Trophoblast cell (in vitro differentiated cells and primary cell): ENCODE data around the gene APOD.
"Not testable (repeated sequence)": the region's sequence is repeated elsewhere in the genome, so short reads cannot be mapped to it uniquely, and the experiment has no call there.

Experiments
- DNase-seq, 2 donors: peaks; one replicate each; pipeline ENCODE4 v3.0.0-alpha.2; 2016
- H2AFZ ChIP-seq: 2 replicates; pipeline ENCODE4 v1.6.1; 2013; ENCODE audit warnings: low read length, moderate library complexity, mild to moderate bottlenecking; ENCODE audit not compliant: insufficient read depth, poor library complexity
- H2AK5ac ChIP-seq: 2 replicates; pipeline ENCODE4 v1.6.1; 2013; ENCODE audit warnings: mild to moderate bottlenecking, low read length
- H2BK120ac ChIP-seq: 2 replicates; pipeline ENCODE4 v1.6.1; 2013; ENCODE audit warnings: low read length, mild to moderate bottlenecking, moderate library complexity; ENCODE audit not compliant: insufficient read depth, poor library complexity
- H2BK12ac ChIP-seq: 2 replicates; pipeline ENCODE4 v1.6.1; 2013; ENCODE audit warnings: mild to moderate bottlenecking, low read length, moderate library complexity
- H2BK5ac ChIP-seq: 2 replicates; pipeline ENCODE4 v1.6.1; 2013; ENCODE audit warnings: low read length, low read depth, moderate library complexity, mild to moderate bottlenecking; ENCODE audit not compliant: poor library complexity
- H3K14ac ChIP-seq: 2 replicates; pipeline ENCODE4 v1.6.1; 2013; ENCODE audit warnings: mild to moderate bottlenecking, low read length
- H3K18ac ChIP-seq: 2 replicates; pipeline ENCODE4 v1.6.1; 2013; ENCODE audit warnings: mild to moderate bottlenecking, low read length
- H3K23ac ChIP-seq: 2 replicates; pipeline ENCODE4 v1.6.1; 2013; ENCODE audit warnings: low read length
- H3K27ac ChIP-seq: 2 replicates; pipeline ENCODE4 v1.5.1; 2013; ENCODE audit warnings: low read depth, mild to moderate bottlenecking, inconsistent platforms, low read length, moderate library complexity
- H3K27me3 ChIP-seq: 2 replicates; pipeline ENCODE4 v1.6.1; 2013; ENCODE audit warnings: inconsistent platforms, mild to moderate bottlenecking, low read length, moderate library complexity; ENCODE audit not compliant: insufficient read depth
- H3K36me3 ChIP-seq, 2 experiments: 1 replicate in 1 of 2; 2 replicates in 1 of 2; pipeline ENCODE4 v1.6.1; 2013; ENCODE audit warnings: low read length in 2 of 2, mild to moderate bottlenecking in 2 of 2, moderate library complexity in 1 of 2; ENCODE audit not compliant: insufficient read depth in 2 of 2, control insufficient read depth in 1 of 2
- H3K4ac ChIP-seq: 2 replicates; pipeline ENCODE4 v1.6.1; 2013; ENCODE audit warnings: low read depth, mild to moderate bottlenecking, low read length, moderate library complexity
- H3K4me1 ChIP-seq, 2 experiments: 1 replicate in 1 of 2; 2 replicates in 1 of 2; pipeline ENCODE4 v1.6.1; 2013; ENCODE audit warnings: low read length in 2 of 2, mild to moderate bottlenecking in 2 of 2, moderate library complexity in 1 of 2; ENCODE audit not compliant: insufficient read depth in 2 of 2, control insufficient read depth in 1 of 2
- H3K4me2 ChIP-seq: 2 replicates; pipeline ENCODE4 v1.6.1; 2013; ENCODE audit warnings: inconsistent platforms, mild to moderate bottlenecking, low read length, moderate library complexity
- H3K4me3 ChIP-seq: 2 replicates; pipeline ENCODE4 v1.5.1; 2013; ENCODE audit warnings: mild to moderate bottlenecking, low read depth, low read length, inconsistent platforms
- H3K79me1 ChIP-seq: one replicate; pipeline ENCODE4 v1.6.1; 2013; ENCODE audit warnings: low read length
- H3K79me2 ChIP-seq: 2 replicates; pipeline ENCODE4 v1.6.1; 2013; ENCODE audit warnings: low read length, mild to moderate bottlenecking; ENCODE audit not compliant: control insufficient read depth, insufficient read depth, poor library complexity
- H3K9ac ChIP-seq: 2 replicates; pipeline ENCODE4 v1.6.1; 2013; ENCODE audit warnings: mild to moderate bottlenecking, low read length
- H3K9me3 ChIP-seq: 2 replicates; pipeline ENCODE4 v1.6.1; 2013; ENCODE audit warnings: low read depth, mild to moderate bottlenecking, control low read depth, inconsistent platforms, low read length; ENCODE audit not compliant: insufficient read depth
- H4K12ac ChIP-seq: 2 replicates; pipeline ENCODE4 v1.6.1; 2013; ENCODE audit warnings: low read depth, mild to moderate bottlenecking, low read length, moderate library complexity
- H4K8ac ChIP-seq: 2 replicates; pipeline ENCODE4 v1.6.1; 2013; ENCODE audit warnings: low read depth, mild to moderate bottlenecking, low read length, moderate library complexity
- H4K91ac ChIP-seq: one replicate; pipeline ENCODE4 v1.6.1; 2013; ENCODE audit warnings: low read depth, mild to moderate bottlenecking, low read length, moderate library complexity
- WGBS: extraction: QIAGEN DNeasy Blood & Tissue Kit; methylation state at CpG from one replicate; pipeline ENCODE4 v1.1.7; 2013; ENCODE audit warnings: missing lambda C conversion rate; ENCODE audit not compliant: insufficient read length, insufficient coverage; ENCODE audit errors: extremely low coverage; 5-methylcytosine and 5-hydroxymethylcytosine counted together

APOD gene

GRCh38 chr3:195615952-195616537, 32.3 kb upstream of the APOD start:
- peaks cover 0 to 12% of the 10 kb centered on the region in 2 experiments for H3K4me1 ChIP-seq
- not testable (repeated sequence) for DNase-seq
- WGBS = no CpG with 5 or more reads among the region's 15 CpGs

GRCh38 chr3:195614672-195615504, 31.1 kb upstream of the APOD start:
- not testable (repeated sequence) for H3K27ac ChIP-seq, H4K12ac ChIP-seq, H2BK5ac ChIP-seq, H2BK12ac ChIP-seq, H3K14ac ChIP-seq, H3K79me1 ChIP-seq, DNase-seq, H2AK5ac ChIP-seq, H3K4ac ChIP-seq, H3K23ac ChIP-seq, H3K79me2 ChIP-seq, H4K8ac ChIP-seq, H3K4me3 ChIP-seq, H3K9ac ChIP-seq, H3K36me3 ChIP-seq, H2AFZ ChIP-seq, H3K27me3 ChIP-seq, H3K9me3 ChIP-seq, H3K18ac ChIP-seq, H4K91ac ChIP-seq, H2BK120ac ChIP-seq, H3K4me2 ChIP-seq
- H3K4me1 ChIP-seq = peaks cover 0 to 12% of the 10 kb centered on the region in 2 experiments
- no CpG with 5 or more reads among the region's 16 CpGs for WGBS

More at GRCh38 chr3:195615952-195616537, 32.3 kb upstream of the APOD start:
- H3K9me3 ChIP-seq, H2BK12ac ChIP-seq, H3K23ac ChIP-seq, H2BK5ac ChIP-seq, H3K79me1 ChIP-seq, H3K9ac ChIP-seq, H3K27me3 ChIP-seq, H4K8ac ChIP-seq, H2AK5ac ChIP-seq, H3K18ac ChIP-seq, H2BK120ac ChIP-seq, H4K91ac ChIP-seq, H3K79me2 ChIP-seq, H3K27ac ChIP-seq, H3K36me3 ChIP-seq, H4K12ac ChIP-seq, H3K14ac ChIP-seq, H2AFZ ChIP-seq, H3K4me2 ChIP-seq, H3K4me3 ChIP-seq, H3K4ac ChIP-seq: not testable (repeated sequence)

DNA sequence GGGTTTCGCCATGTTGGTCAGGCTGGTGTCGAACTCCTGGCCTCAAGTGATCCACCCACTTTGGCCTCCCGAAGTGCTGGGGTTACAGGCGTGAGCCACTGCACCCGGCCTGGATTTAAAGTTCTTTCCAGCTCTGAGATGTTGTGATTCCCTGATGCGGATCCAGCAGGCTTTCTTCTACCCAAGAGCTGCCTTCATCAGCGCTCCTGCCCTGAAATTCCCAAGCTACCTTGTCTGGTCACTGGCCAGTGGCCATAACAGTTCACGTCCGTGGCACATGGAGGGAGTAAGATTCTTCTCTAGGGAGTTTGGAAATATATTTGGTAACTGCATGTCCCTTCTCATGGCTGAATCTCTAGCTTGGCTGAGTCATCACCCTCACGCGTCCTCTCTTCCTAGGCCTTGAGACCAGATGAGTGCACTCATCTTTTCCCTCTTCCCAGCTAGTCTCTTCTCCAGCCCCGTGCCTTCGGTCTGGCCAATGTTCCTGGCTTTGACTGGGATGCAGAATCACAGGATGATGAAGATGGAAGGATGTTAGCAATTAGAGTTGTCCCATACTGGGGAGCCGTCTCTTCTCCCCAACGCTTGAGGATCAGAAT, 29.8 kb upstream of the APOD start:
- Histone ChIP-seq H2AFZ (no peak overlapping the region), H3K9me3 (peaks cover 2% of the 10 kb centered on the region), H3K4me3 (no peak overlapping the region), H3K18ac (no peak overlapping the region), H2BK5ac (no peak overlapping the region), H2AK5ac (no peak overlapping the region), H4K8ac (no peak overlapping the region), H3K27me3 (no peaks in the 10 kb centered on the region), H3K23ac (no peak overlapping the region), H4K91ac (no peak overlapping the region), H3K27ac (no peak overlapping the region), H2BK12ac (no peak overlapping the region), H3K4ac (no peak overlapping the region), H3K36me3 (no peaks in the 10 kb centered on the region), H4K12ac (no peak overlapping the region), H3K4me2 (no peak overlapping the region), H3K79me1 (no peaks in the 10 kb centered on the region), H3K4me1 (peaks cover 0 to 12% of the 10 kb centered on the region in 2 experiments), H3K14ac (no peak overlapping the region), H3K9ac (no peak overlapping the region), H3K79me2 (no peaks in the 10 kb centered on the region), H2BK120ac (no peak overlapping the region)
- WGBS = no CpG with 5 or more reads among the region's 15 CpGs
- peak; percentile 71 to 80 for DNase-seq

DNA sequence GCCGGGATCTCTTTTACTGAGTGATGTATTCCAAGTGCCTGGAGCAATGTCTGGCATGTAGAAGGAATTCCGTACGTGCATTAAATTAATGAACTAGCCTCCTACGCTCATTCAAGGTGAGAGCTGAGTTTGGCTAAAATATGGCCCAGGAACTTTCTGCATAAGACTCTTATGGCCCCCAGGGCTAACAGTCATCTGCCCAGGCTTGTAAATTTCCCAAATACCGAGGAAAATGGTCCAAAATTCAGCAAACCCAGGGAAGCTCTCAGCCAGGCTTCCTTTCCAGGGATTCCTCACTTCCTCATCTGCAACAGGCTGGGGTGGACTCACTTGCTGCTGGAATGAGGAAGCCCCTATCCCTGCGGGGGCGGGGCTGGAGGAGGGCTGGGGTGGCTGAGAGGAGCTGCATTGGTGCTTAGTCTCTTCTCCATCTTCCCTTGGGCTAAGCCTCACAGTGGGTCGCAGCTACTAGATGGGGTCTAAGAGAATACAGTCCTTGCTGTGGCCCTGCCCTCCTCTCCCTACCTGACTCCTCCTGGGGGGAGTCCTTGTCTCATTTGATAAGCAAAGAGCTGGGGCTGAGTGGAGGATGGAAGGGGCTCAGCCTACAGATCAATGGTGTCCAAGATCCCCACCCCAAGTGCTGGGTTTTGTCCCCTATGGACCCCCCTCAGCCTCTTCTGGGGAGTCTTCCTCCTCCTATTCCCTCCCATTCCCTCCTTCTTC, 28.5 kb upstream of the APOD start:
- Histone ChIP-seq H3K9me3 (peaks cover 2% of the 10 kb centered on the region), H3K18ac (no peak overlapping the region), H4K12ac (no peak overlapping the region), H3K79me1 (no peaks in the 10 kb centered on the region), H4K8ac (peak overlapping the region; percentile 2), H2AK5ac (peak overlapping the region; percentile 41), H3K79me2 (no peaks in the 10 kb centered on the region), H3K4me3 (no peak overlapping the region), H4K91ac (peak overlapping the region; percentile 68), H2AFZ (peak overlapping the region; percentile 10), H3K4me2 (no peak overlapping the region), H2BK12ac (peak overlapping the region; percentile 15), H3K4me1 (peaks cover 0 to 10% of the 10 kb centered on the region in 2 experiments), H3K27me3 (no peaks in the 10 kb centered on the region), H3K14ac (peak overlapping the region; percentile 40), H3K23ac (no peak overlapping the region), H3K27ac (peak overlapping the region; percentile 16), H3K9ac (no peak overlapping the region), H2BK5ac (no peak overlapping the region), H2BK120ac (peak overlapping the region; percentile 38), H3K36me3 (no peaks in the 10 kb centered on the region), H3K4ac (no peak overlapping the region)
- peak; percentile 81 to 90 for DNase-seq
- no CpG with 5 or more reads among the region's 8 CpGs for WGBS
